GM12878 (cell line): ENCODE data around the gene WFIKKN1.

Source experiments
- ATF7 ChIP-seq: fragments of 450-650 bp; IDR thresholded peaks from 2 replicates; pipeline ENCODE4 v1.6.1; 2016; ENCODE audit warnings: low read depth, mild to moderate bottlenecking
- BRCA1 ChIP-seq: IDR thresholded peaks from 2 replicates; pipeline ENCODE4 v1.6.1; 2011; ENCODE audit warnings: low read depth, low read length, improper control_type of control experiment
- CTCF ChIP-seq, 3 experiments: IDR thresholded peaks in 2 of 3; conservative IDR thresholded peaks in 1 of 3; 2 replicates each; pipeline ENCODE4 v1.5.1; 2011; ENCODE audit warnings: low read depth in 3 of 3, low read length in 3 of 3, mild to moderate bottlenecking in 3 of 3, control low read depth in 2 of 3, moderate library complexity in 2 of 3, inconsistent platforms in 1 of 3, mixed read lengths in 1 of 3; ENCODE audit not compliant: control insufficient read depth in 2 of 3, insufficient read depth in 1 of 3; ENCODE audit errors: extremely low read depth in 1 of 3
- JUND ChIP-seq: IDR thresholded peaks from 2 replicates; pipeline ENCODE4 v1.6.1; 2012; ENCODE audit warnings: low read depth, mild to moderate bottlenecking, low read length, improper control_type of control experiment, moderate library complexity
- NRF1 ChIP-seq: conservative IDR thresholded peaks from 2 replicates; pipeline ENCODE4 v1.6.1; 2011; ENCODE audit warnings: mild to moderate bottlenecking, low read depth, low read length, improper control_type of control experiment
- TF ChIP-seq, protein P1 (sequence below): IDR thresholded peaks from 2 replicates; pipeline ENCODE4 v1.6.1; 2012; ENCODE audit warnings: low read depth, low read length, improper control_type of control experiment

GRCh38 chr16:593406-593805, 37.4 kb upstream of the WFIKKN1 start:
- no peak for TF ChIP-seq CTCF (IDR thresholded peaks at IDR 0.05 in 2 of 3, conservative IDR thresholded peaks at IDR 0.05 in 1 of 3; ENCODE audit: control insufficient read depth in 2 of 3, extremely low read depth in 1 of 3, insufficient read depth in 1 of 3, low read depth in 3 of 3, low read length in 3 of 3)
- TF ChIP-seq JUND: no peak
- no peak for TF ChIP-seq NRF1
- TF ChIP-seq, protein P1, sequence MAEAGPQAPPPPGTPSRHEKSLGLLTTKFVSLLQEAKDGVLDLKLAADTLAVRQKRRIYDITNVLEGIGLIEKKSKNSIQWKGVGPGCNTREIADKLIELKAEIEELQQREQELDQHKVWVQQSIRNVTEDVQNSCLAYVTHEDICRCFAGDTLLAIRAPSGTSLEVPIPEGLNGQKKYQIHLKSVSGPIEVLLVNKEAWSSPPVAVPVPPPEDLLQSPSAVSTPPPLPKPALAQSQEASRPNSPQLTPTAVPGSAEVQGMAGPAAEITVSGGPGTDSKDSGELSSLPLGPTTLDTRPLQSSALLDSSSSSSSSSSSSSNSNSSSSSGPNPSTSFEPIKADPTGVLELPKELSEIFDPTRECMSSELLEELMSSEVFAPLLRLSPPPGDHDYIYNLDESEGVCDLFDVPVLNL: no peak
- TF ChIP-seq BRCA1: no peak
- TF ChIP-seq ATF7: no peak
